Psoas muscle (tissue), 8 donors: ENCODE data around the gene GFAP. TPM values are rescaled to one million over a fixed set of nuclear protein-coding genes. Genes with fewer than 3 reads are reported as not detected.
"Not testable (repeated sequence)": the region's sequence is repeated elsewhere in the genome, so short reads cannot be mapped to it uniquely, and the experiment has no call there.

Experiments used
- ATAC-seq, 4 donors: fragments of 200-7000 bp; cut with Tn5 transposase; one replicate each; pipeline ENCODE4 v1.9.1; 2020; ENCODE audit warnings: moderate library complexity in 3 of 4, mild to moderate bottlenecking in 2 of 4
- DNase-seq, 2 donors: peaks; one replicate each; pipeline ENCODE4 v3.0.0-alpha.2; 2020
- H3K27ac ChIP-seq: fragments of 200-600 bp; one replicate; pipeline ENCODE4 v1.8.0; 2022
- H3K27me3 ChIP-seq, 3 donors: fragments of 200-600 bp in 1 of 3; one replicate each; pipeline versions ENCODE4 v1.6.1 to v1.8.0; 2013 to 2022; ENCODE audit warnings: low read length in 2 of 3, mild to moderate bottlenecking in 2 of 3, moderate library complexity in 1 of 3; ENCODE audit not compliant: insufficient read depth in 3 of 3
- H3K36me3 ChIP-seq, 2 donors: fragments of 200-600 bp in 1 of 2; one replicate each; pipeline versions ENCODE4 v1.6.1 to v1.8.0; 2013 to 2022; ENCODE audit warnings: low read depth in 1 of 2, mild to moderate bottlenecking in 1 of 2, moderate library complexity in 1 of 2; ENCODE audit not compliant: insufficient read depth in 1 of 2
- H3K4me1 ChIP-seq: fragments of 200-600 bp; one replicate; pipeline ENCODE4 v1.8.0; 2022
- H3K4me3 ChIP-seq: fragments of 200-600 bp; one replicate; pipeline ENCODE4 v1.8.0; 2022; ENCODE audit warnings: mild to moderate bottlenecking
- H3K9me3 ChIP-seq: fragments of 200-600 bp; one replicate; pipeline ENCODE4 v1.8.0; 2022
- WGBS, 3 donors: extraction: QIAGEN DNeasy Blood & Tissue Kit; methylation state at CpG; one replicate each; pipeline versions ENCODE4 v1.1.6 to v1.1.7; 2013; 5-methylcytosine and 5-hydroxymethylcytosine counted together
- intact Hi-C, 2 donors: fragments of 100-400 bp; cut with DNase I; formaldehyde crosslinking; loops; one replicate each; pipeline versions ENCODE4 v1.11.0 to v1.14.2; 2022
- polyA plus RNA-seq, 3 donors: library from polyadenylated mRNA; stranded (reverse); fragments of 200-250 nt; gene quantifications; one replicate each; pipeline ENCODE4 v1.2.3, GENCODE V29; 2013
- total RNA-seq, 4 donors: library from RNA; stranded (reverse); fragmentation: NEBNext Ultra II Directional in 2 of 4; extraction: Animal tissue kit (Norgen Biotek cat#: 25700) in 2 of 4; gene quantifications; one replicate each; pipeline versions ENCODE4 v1.2.1 to v1.2.4, GENCODE V29; 2021 to 2023
- TF ChIP-seq, protein P1 (sequence below): fragments of 200-600 bp; IDR thresholded peaks from one replicate; pipeline ENCODE4 v1.8.0; 2022; ENCODE audit warnings: antibody characterized with exemption
- donor health status: healthy with polysubstance abuse.
- donor health status: DM: no; HTN: no; CAD: no; lungs with moderate emphysema.
- donor health status: Bipolar disorder and iron deficiency.
- donor health status: healthy.
- donor health status: DM: yes; HTN: yes; CAD: no.
- donor health status: DM: no; HTN: no; CAD: no.
- donor health status: DM: no; HTN: no; CAD: no.
- donor health status: DM: yes; HTN: yes; CAD: no.

The GFAP gene
- total and polyA plus RNA-seq, 7 donors: 0.11 to 0.54 (median 0.43) TPM; not detected in 3

DNA sequence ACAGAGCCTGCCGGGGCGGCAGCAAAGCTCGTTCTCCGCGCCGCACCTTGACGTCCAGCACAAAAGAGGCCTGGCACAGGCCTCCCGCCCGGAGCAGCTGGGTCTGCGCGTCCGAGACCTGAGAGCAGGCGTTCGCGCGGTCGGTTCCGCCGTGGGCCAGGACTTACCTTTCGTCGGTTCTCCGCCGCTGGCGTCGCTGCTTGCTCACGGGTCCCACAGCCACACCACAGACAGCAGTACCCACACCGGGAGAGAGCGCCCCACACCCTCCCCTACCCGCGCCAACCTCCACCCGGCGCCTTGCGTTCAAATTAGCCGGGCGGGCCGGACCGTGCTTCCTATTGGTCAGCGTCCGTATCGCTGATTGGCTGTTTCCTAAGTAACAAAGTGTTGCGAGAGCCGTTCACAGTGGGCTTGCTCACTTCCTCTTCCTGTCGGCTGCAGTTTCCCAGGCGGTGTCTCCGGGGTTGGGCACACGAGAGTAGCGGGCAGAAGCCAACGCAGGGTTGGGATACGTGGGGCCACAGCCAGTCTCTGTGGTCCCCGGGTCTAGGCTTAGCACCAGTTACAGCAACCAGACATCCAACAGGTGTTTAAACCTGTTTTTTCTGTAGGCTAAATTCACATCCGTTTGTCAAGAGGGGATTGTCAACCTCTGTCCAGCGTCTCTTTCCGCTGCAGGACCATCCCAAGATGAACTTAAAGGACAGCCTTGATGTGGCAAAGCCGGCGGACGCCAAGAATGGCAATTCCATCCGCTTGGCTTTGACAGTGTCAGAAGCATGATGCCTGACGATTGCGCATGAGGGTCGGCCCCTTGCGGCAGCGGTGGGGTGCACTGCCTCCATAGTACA, 32.4 kb upstream of the GFAP start, which contains the start of gene KIF18B:
TSS of gene KIF18B (minus strand) at position 313 of the 854 bp plus-strand sequence. CDS start 11,429 bp downstream, outside the sequence.
- no peaks in the 10 kb centered on the region for H3K36me3 ChIP-seq
- H3K9me3 ChIP-seq: no peaks in the 10 kb centered on the region
- ATAC-seq: peak; percentile 99 to 100 (median 100)
- intact Hi-C loops: no loop called here
- TF ChIP-seq, protein P1, sequence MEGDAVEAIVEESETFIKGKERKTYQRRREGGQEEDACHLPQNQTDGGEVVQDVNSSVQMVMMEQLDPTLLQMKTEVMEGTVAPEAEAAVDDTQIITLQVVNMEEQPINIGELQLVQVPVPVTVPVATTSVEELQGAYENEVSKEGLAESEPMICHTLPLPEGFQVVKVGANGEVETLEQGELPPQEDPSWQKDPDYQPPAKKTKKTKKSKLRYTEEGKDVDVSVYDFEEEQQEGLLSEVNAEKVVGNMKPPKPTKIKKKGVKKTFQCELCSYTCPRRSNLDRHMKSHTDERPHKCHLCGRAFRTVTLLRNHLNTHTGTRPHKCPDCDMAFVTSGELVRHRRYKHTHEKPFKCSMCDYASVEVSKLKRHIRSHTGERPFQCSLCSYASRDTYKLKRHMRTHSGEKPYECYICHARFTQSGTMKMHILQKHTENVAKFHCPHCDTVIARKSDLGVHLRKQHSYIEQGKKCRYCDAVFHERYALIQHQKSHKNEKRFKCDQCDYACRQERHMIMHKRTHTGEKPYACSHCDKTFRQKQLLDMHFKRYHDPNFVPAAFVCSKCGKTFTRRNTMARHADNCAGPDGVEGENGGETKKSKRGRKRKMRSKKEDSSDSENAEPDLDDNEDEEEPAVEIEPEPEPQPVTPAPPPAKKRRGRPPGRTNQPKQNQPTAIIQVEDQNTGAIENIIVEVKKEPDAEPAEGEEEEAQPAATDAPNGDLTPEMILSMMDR: no peak
- H3K4me3 ChIP-seq: peak within 1 kb of the TSS; percentile 74
- peak within 1 kb of the TSS; percentile 57 for H3K27ac ChIP-seq
- peak; percentile 84 to 91 for DNase-seq
- peaks cover 0 to 9% (median 0%) of the 10 kb centered on the region in 3 donors for H3K27me3 ChIP-seq
- peaks cover 4% of the 10 kb centered on the region for H3K4me1 ChIP-seq
- WGBS, 3 donors: 1 to 2% (median 1%) methylated on average over 56 to 62 of the region's 62 CpGs

DNA sequence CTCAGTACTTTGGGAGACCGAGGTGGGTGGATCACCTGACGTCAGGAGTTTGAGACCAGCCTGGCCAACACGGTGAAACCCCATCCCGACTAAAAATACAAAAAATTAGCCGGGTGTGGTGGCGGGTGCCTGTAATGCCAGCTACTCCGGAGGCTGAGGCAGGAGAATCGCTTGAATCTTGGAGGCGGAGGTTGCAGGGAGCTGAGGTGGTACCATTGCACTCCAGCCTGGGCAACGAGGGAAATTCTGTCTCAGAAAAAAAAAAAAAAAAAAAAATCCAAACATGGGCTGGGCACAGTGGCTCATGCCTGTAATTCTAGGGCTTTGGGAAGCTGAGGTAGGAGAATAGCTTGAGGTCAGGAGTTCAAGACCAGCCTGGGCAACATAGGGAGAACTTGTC, 30.4 kb upstream of the GFAP start:
- H3K36me3 ChIP-seq, intact Hi-C loops, ATAC-seq, H3K27me3 ChIP-seq, H3K27ac ChIP-seq, H3K4me3 ChIP-seq, H3K4me1 ChIP-seq, DNase-seq, H3K9me3 ChIP-seq: not testable (repeated sequence)
- WGBS, 3 donors: 92 to 95% (median 95%) methylated on average over 9 to 10 of the region's 10 CpGs

DNA sequence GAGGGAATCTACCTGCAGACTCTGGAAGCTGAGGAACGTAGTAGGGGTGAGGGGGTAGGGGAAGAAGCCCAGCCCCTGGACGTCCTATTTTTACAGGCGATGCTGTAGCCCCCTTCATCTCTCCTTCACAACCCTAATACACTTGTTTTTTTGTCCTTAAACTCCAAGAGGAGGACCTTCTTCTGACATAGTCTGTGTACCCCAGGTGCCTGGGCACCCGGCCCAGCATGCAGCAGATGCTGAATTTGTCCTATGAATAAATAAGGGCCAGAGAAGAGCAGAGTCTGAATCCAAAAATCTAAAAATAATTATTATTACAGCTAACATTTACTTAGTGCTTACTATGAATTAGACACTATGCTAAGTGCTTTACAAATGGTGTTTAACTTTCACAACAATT, 27.2 kb upstream of the GFAP start:
- intact Hi-C loops: no loop called here

DNA sequence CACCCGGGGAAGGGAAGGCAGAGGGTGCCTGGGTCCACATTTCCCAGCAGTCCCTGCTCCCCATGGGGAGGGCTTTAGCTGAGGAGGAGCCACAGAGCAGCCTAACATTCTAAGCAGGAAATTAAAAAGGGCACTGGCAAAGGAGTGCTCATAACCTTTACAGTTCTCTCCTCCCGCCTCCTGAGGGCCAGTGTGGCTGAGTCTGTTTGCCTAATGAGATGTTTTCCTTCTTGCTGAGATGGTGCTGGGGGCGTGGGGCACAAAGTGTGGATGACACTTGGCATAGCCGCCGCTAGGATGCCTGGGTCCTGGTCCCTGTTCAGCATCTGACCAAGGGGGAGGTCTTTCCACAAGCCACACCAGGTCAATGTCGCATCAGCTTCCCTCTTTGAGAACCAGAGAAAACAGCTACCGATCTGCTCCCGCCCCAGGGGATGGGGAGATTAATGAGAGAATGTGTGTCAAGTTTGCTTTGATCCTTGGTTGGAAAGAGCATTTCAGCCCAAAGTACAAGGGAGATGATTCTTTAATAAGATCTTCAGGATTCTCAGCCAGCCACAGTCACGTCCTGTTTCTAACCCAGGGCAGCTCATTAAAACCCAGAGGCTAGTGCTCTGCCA, 26.5 kb upstream of the GFAP start:
- intact Hi-C loops: no loop called here
- Histone ChIP-seq H3K4me1 (no peaks in the 10 kb centered on the region), H3K4me3 (no peak overlapping the region), H3K36me3 (no peaks in the 10 kb centered on the region), H3K27me3 (peaks cover 0 to 3% (median 0%) of the 10 kb centered on the region in 3 donors), H3K27ac (no peak overlapping the region), H3K9me3 (no peaks in the 10 kb centered on the region)
- TF ChIP-seq, protein P1: no peak
- 63 to 79% (median 72%) methylated on average over 9 of the region's 9 CpGs for WGBS, 3 donors
- DNase-seq (no peak), ATAC-seq (no peak)

More for the DNA sequence above, 27.2 kb upstream of the GFAP start:
- H3K36me3 ChIP-seq: no peaks in the 10 kb centered on the region
- TF ChIP-seq, protein P1: no peak
- H3K9me3 ChIP-seq: no peaks in the 10 kb centered on the region
- no peak for ATAC-seq
- H3K27ac ChIP-seq: no peak overlapping the region
- 61 to 78% (median 63%) methylated on average over 4 of the region's 4 CpGs for WGBS, 3 donors
- DNase-seq: no peak
- H3K27me3 ChIP-seq: peaks cover 0 to 8% (median 0%) of the 10 kb centered on the region in 3 donors
- H3K4me1 ChIP-seq: peaks cover 4% of the 10 kb centered on the region
- no peak overlapping the region for H3K4me3 ChIP-seq

DNA sequence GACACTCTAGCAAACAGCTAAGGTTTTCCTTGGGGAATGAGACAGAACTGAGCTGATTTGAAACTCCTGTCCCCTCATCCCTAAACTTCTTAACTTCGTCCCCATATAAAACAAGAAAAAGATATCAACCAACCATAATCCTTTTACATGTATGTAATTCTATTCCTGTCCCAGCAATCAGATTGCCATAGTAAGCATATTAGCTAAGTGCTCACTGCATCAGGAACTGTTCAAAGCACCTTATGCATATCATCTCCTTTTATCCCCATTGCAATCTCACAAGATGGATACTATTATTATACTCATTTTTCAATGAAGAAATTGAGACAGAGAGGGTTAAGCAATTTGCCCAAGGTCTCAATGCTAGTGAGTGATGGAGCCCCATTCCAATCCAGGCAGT, 25.5 kb upstream of the GFAP start:
- peaks cover 0 to 3% (median 0%) of the 10 kb centered on the region in 3 donors for H3K27me3 ChIP-seq
- DNase-seq (no peak), ATAC-seq (no peak)
- H3K36me3 ChIP-seq: no peaks in the 10 kb centered on the region
- TF ChIP-seq, protein P1: no peak
- H3K9me3 ChIP-seq: no peaks in the 10 kb centered on the region
- H3K4me1 ChIP-seq: no peaks in the 10 kb centered on the region
- 74 to 87% (median 77%) methylated on average over 1 of the region's 1 CpG for WGBS, 3 donors
- intact Hi-C loops: no loop called here
- no peak overlapping the region for H3K27ac ChIP-seq
- no peak overlapping the region for H3K4me3 ChIP-seq
